Measurements from ENCODE around the gene STX3. TPM values are rescaled to one million over a fixed set of nuclear protein-coding genes. Genes with fewer than 3 reads are reported as not detected.

The STX3 gene
- total and polyA plus RNA-seq, 2 experiments from 2014 or later: 19.0 to 65.5 TPM

GRCh38 chr11:59829358-59829757, 74.2 kb downstream of the STX3 start (continued):
- TF ChIP-seq ZNF462 (CRISPR knock-in tag; IDR thresholded peaks at IDR 0.05) (no peak), CTCF (conservative IDR thresholded peaks at IDR 0.05; ENCODE audit: low read depth in 2 of 2) (no peak)

GRCh38 chr11:59833602-59834001, 78.4 kb downstream of the STX3 start:
- H4K20me1 ChIP-seq (replicated peaks; ENCODE audit: insufficient read depth): no peaks in the 10 kb centered on the region
- H3K36me3 Mint-ChIP-seq (ENCODE audit: low read depth): no peaks in the 10 kb centered on the region
- no peak overlapping the region for H3K4me3 Mint-ChIP-seq
- DNase-seq (ENCODE audit: low spot score) (no peak), ATAC-seq (no peak)
- H3K9me2 ChIP-seq (ENCODE audit: insufficient read depth): peaks cover 11% of the 10 kb centered on the region; the same call in 1 of the 2 replicates
- H3K27ac ChIP-seq (ENCODE audit: low read depth): no peak overlapping the region
- H3K27me3 ChIP-seq (ENCODE audit: insufficient read depth): no peaks in the 10 kb centered on the region
- H3K4me1 ChIP-seq (ENCODE audit: insufficient read depth): no peaks in the 10 kb centered on the region
- H3K4me1 Mint-ChIP-seq: no peaks in the 10 kb centered on the region
- peaks cover 1% of the 10 kb centered on the region for H3K27me3 Mint-ChIP-seq (ENCODE audit: insufficient read depth, low read depth, poor library complexity)
- H3K27ac Mint-ChIP-seq: no peak overlapping the region; the same call in 1 of the 2 replicates
- H2AFZ ChIP-seq: no peak overlapping the region
- no peak overlapping the region for H3K4me3 ChIP-seq
- no peaks in the 10 kb centered on the region for H3K9me3 Mint-ChIP-seq
- H3K79me2 ChIP-seq (replicated peaks; ENCODE audit: insufficient read depth): no peaks in the 10 kb centered on the region
- H3K4me2 ChIP-seq: no peak overlapping the region
- no peaks in the 10 kb centered on the region for H3K36me3 ChIP-seq (ENCODE audit: insufficient read depth)
- H3F3A ChIP-seq (replicated peaks; ENCODE audit: low read depth): no peaks in the 10 kb centered on the region
- TF ChIP-seq ZNF462 (CRISPR knock-in tag; IDR thresholded peaks at IDR 0.05): no peak
- no peak for TF ChIP-seq POLR2AphosphoS5 (IDR thresholded peaks at IDR 0.05; ENCODE audit: low read depth)
- TF ChIP-seq ZNF114 (CRISPR knock-in tag; IDR thresholded peaks at IDR 0.05): no peak
